Measurements from ENCODE around the gene BANK1.

Gene BANK1

DNA sequence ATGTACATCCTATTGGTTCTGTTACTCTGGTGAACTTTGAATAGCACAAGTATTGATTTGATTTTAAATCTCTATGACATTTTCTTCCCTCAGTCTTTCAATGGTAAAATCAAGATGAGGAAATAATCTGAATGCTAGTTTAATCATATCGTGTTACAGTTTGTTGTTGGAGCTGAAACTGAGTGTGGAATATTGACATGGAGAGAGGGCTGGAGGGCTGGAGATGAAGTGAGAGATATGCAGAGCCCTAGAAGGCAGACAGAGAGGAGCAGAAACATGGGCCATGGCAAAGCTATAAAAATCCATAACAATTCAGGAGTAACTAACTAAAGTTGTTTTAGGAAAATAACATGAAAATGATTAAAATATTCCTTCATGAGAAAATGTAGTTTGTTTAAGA lies 141.1 kb downstream of the BANK1 start:
- Histone ChIP-seq H3K36me3 (ENCODE audit: control insufficient read depth, insufficient read depth, low read length) (no peaks in the 10 kb centered on the region), H3K27me3 (ENCODE audit: control insufficient read depth, insufficient read depth, low read length) (no peaks in the 10 kb centered on the region), H3K27ac (ENCODE audit: low read length) (no peak overlapping the region), H3K4me1 (ENCODE audit: control insufficient read depth, insufficient read depth, low read length) (no peaks in the 10 kb centered on the region), H3K4me3 (ENCODE audit: low read length) (no peak overlapping the region), H3K9me3 (ENCODE audit: control insufficient read depth, insufficient read depth, low read length) (no peaks in the 10 kb centered on the region)
- DNase-seq (ENCODE audit: low read depth, low spot score) = no peak
- no CpG with 5 or more reads among the region's 1 CpG for WGBS (ENCODE audit: insufficient coverage, insufficient read length)

DNA sequence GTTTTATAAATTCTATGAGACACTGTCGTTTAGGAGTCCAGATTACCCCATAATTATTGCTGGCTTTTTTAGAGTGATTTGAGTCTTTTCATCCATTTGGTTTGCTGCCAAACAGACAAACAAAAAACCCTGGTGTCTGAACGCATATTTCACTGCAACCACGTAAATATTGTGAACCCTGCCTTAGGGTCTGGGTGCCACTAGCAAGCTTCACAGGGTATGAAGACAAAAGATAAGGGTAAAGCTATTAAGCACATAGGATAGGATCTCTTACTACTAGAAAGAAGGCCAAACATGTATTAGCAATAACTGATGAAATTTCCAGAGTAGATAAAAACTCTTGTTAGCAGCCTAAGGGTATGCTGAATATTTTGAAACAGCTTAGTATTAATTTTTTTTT lies 143.3 kb downstream of the BANK1 start:
- no peaks in the 10 kb centered on the region for H3K36me3 ChIP-seq (ENCODE audit: control insufficient read depth, insufficient read depth, low read length)
- H3K9me3 ChIP-seq (ENCODE audit: control insufficient read depth, insufficient read depth, low read length) = no peaks in the 10 kb centered on the region
- H3K4me1 ChIP-seq (ENCODE audit: control insufficient read depth, insufficient read depth, low read length) = no peaks in the 10 kb centered on the region
- DNase-seq (ENCODE audit: low read depth, low spot score) = no peak
- WGBS (ENCODE audit: insufficient coverage, insufficient read length) = no CpG with 5 or more reads among the region's 3 CpGs
- H3K27ac ChIP-seq (ENCODE audit: low read length) = no peak overlapping the region
- H3K27me3 ChIP-seq (ENCODE audit: control insufficient read depth, insufficient read depth, low read length) = no peaks in the 10 kb centered on the region
- no peak overlapping the region for H3K4me3 ChIP-seq (ENCODE audit: low read length)

DNA sequence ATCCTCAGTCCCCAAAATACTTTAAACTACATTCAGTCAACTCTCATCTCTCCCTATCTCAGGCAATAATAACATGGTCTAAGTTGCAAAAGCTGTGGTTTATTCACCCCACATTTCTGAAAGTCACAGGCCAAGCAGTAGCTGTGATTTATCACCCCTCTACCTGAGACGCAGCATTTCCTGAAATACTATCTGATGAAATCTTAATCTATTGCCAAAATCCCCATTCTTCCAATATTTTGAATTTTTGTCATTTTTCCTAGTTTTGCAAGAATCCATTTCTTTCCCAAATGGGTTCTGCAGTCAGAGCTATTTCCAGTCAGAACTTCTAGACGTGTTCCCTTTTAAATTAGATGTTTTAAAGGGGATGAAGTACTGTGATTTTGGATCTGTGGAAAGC lies 148.3 kb downstream of the BANK1 start:
- H3K27ac ChIP-seq (ENCODE audit: low read length) = no peak overlapping the region
- DNase-seq (ENCODE audit: low read depth, low spot score) = no peak
- WGBS (ENCODE audit: insufficient coverage, insufficient read length) = no CpG with 5 or more reads among the region's 2 CpGs

DNA sequence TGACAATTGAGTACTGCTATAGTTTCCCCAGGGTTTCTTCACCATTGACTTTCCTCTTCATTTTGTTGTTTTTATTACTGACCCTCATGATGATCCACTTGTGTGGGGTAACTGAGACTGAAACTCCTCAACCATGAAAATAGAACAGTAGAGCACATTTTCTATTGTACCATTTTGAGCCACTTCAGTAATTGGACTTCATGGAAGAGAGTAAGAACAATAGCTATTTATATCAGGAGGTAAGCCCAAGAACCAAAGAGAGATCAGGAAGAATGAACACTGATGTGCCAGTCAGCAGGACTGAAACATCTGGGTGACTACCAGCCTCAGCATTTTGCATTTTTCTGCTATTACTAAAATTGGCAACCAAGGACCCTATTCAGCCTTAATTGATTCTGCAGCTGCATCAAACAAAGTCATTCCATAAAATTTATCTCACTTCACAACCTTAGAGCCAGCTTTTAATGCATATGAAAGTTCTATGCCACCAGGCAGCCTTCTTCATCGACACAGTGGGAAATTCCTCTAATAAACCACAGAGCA lies 151.4 kb downstream of the BANK1 start:
- Histone ChIP-seq H3K27ac (ENCODE audit: low read length) (no peak overlapping the region), H3K27me3 (ENCODE audit: control insufficient read depth, insufficient read depth, low read length) (no peaks in the 10 kb centered on the region), H3K4me1 (ENCODE audit: control insufficient read depth, insufficient read depth, low read length) (no peaks in the 10 kb centered on the region), H3K9me3 (ENCODE audit: control insufficient read depth, insufficient read depth, low read length) (no peaks in the 10 kb centered on the region), H3K4me3 (ENCODE audit: low read length) (no peak overlapping the region), H3K36me3 (ENCODE audit: control insufficient read depth, insufficient read depth, low read length) (no peaks in the 10 kb centered on the region)
- no peak for DNase-seq (ENCODE audit: low read depth, low spot score)
- WGBS (ENCODE audit: insufficient coverage, insufficient read length) = no CpG with 5 or more reads among the region's 1 CpG

More for the DNA sequence above, 148.3 kb downstream of the BANK1 start:
- Histone ChIP-seq H3K9me3 (ENCODE audit: control insufficient read depth, insufficient read depth, low read length) (no peaks in the 10 kb centered on the region), H3K4me1 (ENCODE audit: control insufficient read depth, insufficient read depth, low read length) (no peaks in the 10 kb centered on the region), H3K27me3 (ENCODE audit: control insufficient read depth, insufficient read depth, low read length) (no peaks in the 10 kb centered on the region), H3K36me3 (ENCODE audit: control insufficient read depth, insufficient read depth, low read length) (no peaks in the 10 kb centered on the region), H3K4me3 (ENCODE audit: low read length) (no peak overlapping the region)

DNA sequence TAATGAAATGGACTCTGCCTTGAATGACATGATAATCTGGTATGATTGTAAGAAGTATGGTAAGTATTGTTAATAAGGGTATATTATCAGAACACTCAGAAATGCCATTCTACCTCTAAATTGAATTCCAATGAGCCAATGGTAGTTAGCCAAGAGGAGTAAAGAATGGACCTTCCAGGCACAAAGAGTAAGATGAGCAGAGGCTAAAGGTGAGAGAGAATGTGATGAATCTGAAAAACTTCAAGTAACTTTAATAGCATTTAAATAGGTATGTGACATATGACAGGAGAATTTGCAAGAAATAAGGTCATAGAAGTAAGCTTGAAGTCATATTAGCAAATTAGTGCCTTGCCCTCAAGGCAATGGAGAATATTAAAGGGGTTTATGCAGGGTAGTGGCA lies 152.4 kb downstream of the BANK1 start:
- DNase-seq (ENCODE audit: low read depth, low spot score) = no peak
- H3K4me3 ChIP-seq (ENCODE audit: low read length) = no peak overlapping the region
- no peaks in the 10 kb centered on the region for H3K36me3 ChIP-seq (ENCODE audit: control insufficient read depth, insufficient read depth, low read length)
- H3K27me3 ChIP-seq (ENCODE audit: control insufficient read depth, insufficient read depth, low read length) = no peaks in the 10 kb centered on the region
- no peaks in the 10 kb centered on the region for H3K9me3 ChIP-seq (ENCODE audit: control insufficient read depth, insufficient read depth, low read length)
- H3K4me1 ChIP-seq (ENCODE audit: control insufficient read depth, insufficient read depth, low read length) = no peaks in the 10 kb centered on the region
- H3K27ac ChIP-seq (ENCODE audit: low read length) = no peak overlapping the region

- Histone ChIP-seq H3K9me3 (ENCODE audit: control insufficient read depth, insufficient read depth, low read length) (no peaks in the 10 kb centered on the region), H3K27me3 (ENCODE audit: control insufficient read depth, insufficient read depth, low read length) (no peaks in the 10 kb centered on the region), H3K4me1 (ENCODE audit: control insufficient read depth, insufficient read depth, low read length) (peaks cover 4% of the 10 kb centered on the region), H3K27ac (ENCODE audit: low read length) (no peak overlapping the region), H3K4me3 (ENCODE audit: low read length) (no peak overlapping the region), H3K36me3 (ENCODE audit: control insufficient read depth, insufficient read depth, low read length) (no peaks in the 10 kb centered on the region)
- no peak for DNase-seq (ENCODE audit: low read depth, low spot score)
- no CpG with 5 or more reads among the region's 1 CpG for WGBS (ENCODE audit: insufficient coverage, insufficient read length)
These were observed 154.1 kb downstream of the BANK1 start for GRCh38 chr4:101944649-101945048.

- H3K36me3 ChIP-seq (ENCODE audit: control insufficient read depth, insufficient read depth, low read length) = no peaks in the 10 kb centered on the region
- no peak overlapping the region for H3K4me3 ChIP-seq (ENCODE audit: low read length)
- H3K27me3 ChIP-seq (ENCODE audit: control insufficient read depth, insufficient read depth, low read length) = no peaks in the 10 kb centered on the region
- H3K9me3 ChIP-seq (ENCODE audit: control insufficient read depth, insufficient read depth, low read length) = no peaks in the 10 kb centered on the region
- DNase-seq (ENCODE audit: low read depth, low spot score) = no peak
- no peak overlapping the region for H3K27ac ChIP-seq (ENCODE audit: low read length)
- peaks cover 4% of the 10 kb centered on the region for H3K4me1 ChIP-seq (ENCODE audit: control insufficient read depth, insufficient read depth, low read length)
These were observed 157.5 kb downstream of the BANK1 start for GRCh38 chr4:101948055-101948454.

DNA sequence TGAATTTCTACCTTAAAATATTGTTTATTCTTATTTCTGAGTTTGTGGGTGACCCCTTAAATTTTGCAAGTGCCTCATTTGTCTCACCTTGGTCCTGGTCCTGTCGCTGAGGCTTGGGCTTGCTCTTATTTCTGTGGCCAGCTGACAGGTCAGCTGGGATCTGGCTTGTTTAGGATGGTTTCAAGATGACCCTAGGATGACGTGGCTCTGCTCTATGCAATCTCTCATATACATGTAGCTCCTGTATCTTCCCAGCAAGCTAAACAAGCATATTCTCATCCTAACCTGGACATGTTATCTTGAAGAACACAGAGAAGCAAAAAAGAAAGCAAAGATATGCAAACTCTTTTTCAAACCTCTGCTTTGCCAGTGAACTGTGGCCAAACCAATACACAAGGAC lies 158.4 kb downstream of the BANK1 start:
- no peak overlapping the region for H3K4me3 ChIP-seq (ENCODE audit: low read length)
- no peak for DNase-seq (ENCODE audit: low read depth, low spot score)
- no peaks in the 10 kb centered on the region for H3K27me3 ChIP-seq (ENCODE audit: control insufficient read depth, insufficient read depth, low read length)
- no peaks in the 10 kb centered on the region for H3K36me3 ChIP-seq (ENCODE audit: control insufficient read depth, insufficient read depth, low read length)
- no peaks in the 10 kb centered on the region for H3K9me3 ChIP-seq (ENCODE audit: control insufficient read depth, insufficient read depth, low read length)
- no peak overlapping the region for H3K27ac ChIP-seq (ENCODE audit: low read length)
- H3K4me1 ChIP-seq (ENCODE audit: control insufficient read depth, insufficient read depth, low read length) = peaks cover 4% of the 10 kb centered on the region
- no CpG with 5 or more reads among the region's 2 CpGs for WGBS (ENCODE audit: insufficient coverage, insufficient read length)

GRCh38 chr4:101950258-101950979 lies 159.9 kb downstream of the BANK1 start:
- DNase-seq (ENCODE audit: low read depth, low spot score) = no peak
- H3K4me3 ChIP-seq (ENCODE audit: low read length) = no peak overlapping the region
- H3K9me3 ChIP-seq (ENCODE audit: control insufficient read depth, insufficient read depth, low read length) = no peaks in the 10 kb centered on the region
- H3K4me1 ChIP-seq (ENCODE audit: control insufficient read depth, insufficient read depth, low read length) = peaks cover 4% of the 10 kb centered on the region
- no peaks in the 10 kb centered on the region for H3K36me3 ChIP-seq (ENCODE audit: control insufficient read depth, insufficient read depth, low read length)
- WGBS (ENCODE audit: insufficient coverage, insufficient read length) = no CpG with 5 or more reads among the region's 3 CpGs
- no peak overlapping the region for H3K27ac ChIP-seq (ENCODE audit: low read length)
- H3K27me3 ChIP-seq (ENCODE audit: control insufficient read depth, insufficient read depth, low read length) = no peaks in the 10 kb centered on the region

DNA sequence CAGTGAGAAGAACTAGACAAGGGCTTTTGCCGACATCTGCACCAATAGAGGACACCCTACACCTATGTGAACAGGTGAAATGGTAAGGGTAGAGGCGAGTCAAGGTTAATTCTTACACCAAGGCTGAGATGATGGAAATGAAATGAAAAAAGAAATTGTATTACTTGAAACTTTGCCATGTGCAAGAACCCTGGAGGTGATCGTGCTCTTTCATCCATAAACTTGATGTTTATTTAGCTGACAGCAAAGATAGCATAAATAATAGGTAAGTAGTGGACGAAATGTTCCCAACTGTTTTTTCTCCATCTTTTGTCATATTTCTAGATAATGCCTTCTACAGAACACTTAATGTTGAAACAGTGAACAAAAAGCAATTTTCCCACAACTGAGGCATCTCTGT lies 162.5 kb downstream of the BANK1 start:
- Histone ChIP-seq H3K4me1 (ENCODE audit: control insufficient read depth, insufficient read depth, low read length) (peaks cover 4% of the 10 kb centered on the region), H3K9me3 (ENCODE audit: control insufficient read depth, insufficient read depth, low read length) (no peaks in the 10 kb centered on the region), H3K36me3 (ENCODE audit: control insufficient read depth, insufficient read depth, low read length) (no peaks in the 10 kb centered on the region), H3K4me3 (ENCODE audit: low read length) (no peak overlapping the region), H3K27me3 (ENCODE audit: control insufficient read depth, insufficient read depth, low read length) (no peaks in the 10 kb centered on the region), H3K27ac (ENCODE audit: low read length) (no peak overlapping the region)
- no CpG with 5 or more reads among the region's 4 CpGs for WGBS (ENCODE audit: insufficient coverage, insufficient read length)
- DNase-seq (ENCODE audit: low read depth, low spot score) = no peak

DNA sequence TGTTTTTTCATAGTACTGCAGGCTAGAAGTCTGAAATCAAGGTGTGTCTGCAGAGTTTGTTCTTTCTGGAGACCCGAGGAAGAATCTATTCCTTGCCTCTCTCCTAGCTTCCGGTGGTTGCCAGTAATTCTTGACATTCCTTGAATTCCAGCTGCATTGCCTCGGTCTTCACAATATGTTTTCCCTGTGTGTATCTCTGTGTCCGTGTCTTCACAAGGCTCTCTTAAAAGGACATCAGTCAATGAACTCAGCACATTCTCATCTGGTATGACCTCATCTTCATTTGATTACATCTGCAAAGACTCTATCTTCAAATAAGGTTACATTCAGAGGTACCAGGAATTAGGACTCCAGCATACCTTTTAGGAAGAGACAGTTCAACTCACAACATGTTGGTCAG lies 163.4 kb downstream of the BANK1 start:
- H3K4me1 ChIP-seq (ENCODE audit: control insufficient read depth, insufficient read depth, low read length) = peaks cover 2% of the 10 kb centered on the region
- no CpG with 5 or more reads among the region's 4 CpGs for WGBS (ENCODE audit: insufficient coverage, insufficient read length)
- no peak overlapping the region for H3K27ac ChIP-seq (ENCODE audit: low read length)
- H3K9me3 ChIP-seq (ENCODE audit: control insufficient read depth, insufficient read depth, low read length) = no peaks in the 10 kb centered on the region
- H3K27me3 ChIP-seq (ENCODE audit: control insufficient read depth, insufficient read depth, low read length) = no peaks in the 10 kb centered on the region
- DNase-seq (ENCODE audit: low read depth, low spot score) = peak; percentile 67
- H3K36me3 ChIP-seq (ENCODE audit: control insufficient read depth, insufficient read depth, low read length) = no peaks in the 10 kb centered on the region
- no peak overlapping the region for H3K4me3 ChIP-seq (ENCODE audit: low read length)
